ENCODE data around the gene ZNF239.
"Not testable (repeated sequence)": the region's sequence is repeated elsewhere in the genome, so short reads cannot be mapped to it uniquely, and the experiment has no call there.

Gene ZNF239

GRCh38 chr10:43601576-43601975, 27.2 kb upstream of the ZNF239 start:
- H3K4me1 ChIP-seq (ENCODE audit: control insufficient read depth, insufficient read depth, low read length); H3K9me3 ChIP-seq (ENCODE audit: control insufficient read depth, low read length): not testable (repeated sequence)
- 89 to 91% methylated on average over 5 of the region's 6 CpGs for WGBS, 2 experiments

GRCh38 chr10:43599333-43599732, 24.9 kb upstream of the ZNF239 start:
- H3K36me3 ChIP-seq (ENCODE audit: control insufficient read depth, insufficient read depth, low read length) = no peaks in the 10 kb centered on the region
- no peak overlapping the region for H3K4me3 ChIP-seq (ENCODE audit: insufficient read depth, low read depth, low read length)
- no peaks in the 10 kb centered on the region for H3K27me3 ChIP-seq (ENCODE audit: control insufficient read depth, insufficient read depth, low read length, poor library complexity, severe bottlenecking)
- H3K27ac ChIP-seq (ENCODE audit: insufficient read depth, low read depth, low read length, poor library complexity, severe bottlenecking) = no peak overlapping the region
- 76 to 84% methylated on average over 2 of the region's 2 CpGs for WGBS, 2 experiments
- no peaks in the 10 kb centered on the region for H3K4me1 ChIP-seq (ENCODE audit: control insufficient read depth, insufficient read depth, low read length)
- H3K9me3 ChIP-seq (ENCODE audit: control insufficient read depth, low read length) = no peaks in the 10 kb centered on the region

More at GRCh38 chr10:43601576-43601975, 27.2 kb upstream of the ZNF239 start:
- not testable (repeated sequence) for H3K27me3 ChIP-seq (ENCODE audit: control insufficient read depth, insufficient read depth, low read length, poor library complexity, severe bottlenecking); H3K36me3 ChIP-seq (ENCODE audit: control insufficient read depth, insufficient read depth, low read length); H3K4me3 ChIP-seq (ENCODE audit: insufficient read depth, low read depth, low read length); H3K27ac ChIP-seq (ENCODE audit: insufficient read depth, low read depth, low read length, poor library complexity, severe bottlenecking)

- no peaks in the 10 kb centered on the region for H3K36me3 ChIP-seq (ENCODE audit: control insufficient read depth, insufficient read depth, low read length)
- no peaks in the 10 kb centered on the region for H3K9me3 ChIP-seq (ENCODE audit: control insufficient read depth, low read length)
- no peaks in the 10 kb centered on the region for H3K27me3 ChIP-seq (ENCODE audit: control insufficient read depth, insufficient read depth, low read length, poor library complexity, severe bottlenecking)
- 78 to 90% methylated on average over 2 of the region's 2 CpGs for WGBS, 2 experiments
- no peak overlapping the region for H3K4me3 ChIP-seq (ENCODE audit: insufficient read depth, low read depth, low read length)
- H3K4me1 ChIP-seq (ENCODE audit: control insufficient read depth, insufficient read depth, low read length) = no peaks in the 10 kb centered on the region
- H3K27ac ChIP-seq (ENCODE audit: insufficient read depth, low read depth, low read length, poor library complexity, severe bottlenecking) = no peak overlapping the region
Measured at GRCh38 chr10:43598446-43598845, 24.0 kb upstream of the ZNF239 start.

GRCh38 chr10:43596546-43596945, 22.1 kb upstream of the ZNF239 start:
- Histone ChIP-seq H3K9me3 (ENCODE audit: control insufficient read depth, low read length) (no peaks in the 10 kb centered on the region), H3K27me3 (ENCODE audit: control insufficient read depth, insufficient read depth, low read length, poor library complexity, severe bottlenecking) (no peaks in the 10 kb centered on the region), H3K36me3 (ENCODE audit: control insufficient read depth, insufficient read depth, low read length) (no peaks in the 10 kb centered on the region), H3K4me3 (ENCODE audit: insufficient read depth, low read depth, low read length) (no peak overlapping the region), H3K27ac (ENCODE audit: insufficient read depth, low read depth, low read length, poor library complexity, severe bottlenecking) (no peak overlapping the region), H3K4me1 (ENCODE audit: control insufficient read depth, insufficient read depth, low read length) (no peaks in the 10 kb centered on the region)
- 94 to 97% methylated on average over 3 to 4 of the region's 4 CpGs for WGBS, 2 experiments

DNA sequence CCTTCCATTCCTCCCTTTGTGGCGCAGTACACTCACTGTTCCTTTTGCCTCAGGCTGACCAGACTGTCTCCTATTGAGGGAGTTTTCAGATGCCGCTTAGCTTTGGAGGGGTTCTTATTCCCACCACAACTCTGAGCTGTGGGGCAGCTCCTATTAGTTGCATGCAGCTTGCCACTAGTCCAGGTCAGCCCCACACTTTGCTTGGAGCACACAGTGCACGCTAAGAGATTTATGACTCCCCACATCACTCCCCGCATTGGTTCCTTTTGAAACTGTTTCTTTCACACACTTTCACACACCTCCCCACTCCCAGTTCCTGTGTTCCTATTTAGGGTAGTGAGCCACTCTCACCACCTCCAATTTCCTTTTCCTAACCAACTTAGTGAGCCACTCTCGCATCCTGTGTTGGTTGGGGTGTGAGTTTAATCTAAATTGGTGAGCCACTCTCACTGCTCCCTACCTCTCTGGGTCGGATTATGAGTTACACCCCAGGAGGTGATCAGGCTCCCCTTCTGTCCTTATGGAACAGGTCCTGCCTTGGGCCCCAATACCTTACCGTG, 21.4 kb upstream of the ZNF239 start:
- Histone ChIP-seq H3K27ac (ENCODE audit: insufficient read depth, low read depth, low read length, poor library complexity, severe bottlenecking) (no peak overlapping the region), H3K36me3 (ENCODE audit: control insufficient read depth, insufficient read depth, low read length) (no peaks in the 10 kb centered on the region), H3K4me1 (ENCODE audit: control insufficient read depth, insufficient read depth, low read length) (no peaks in the 10 kb centered on the region), H3K9me3 (ENCODE audit: control insufficient read depth, low read length) (no peaks in the 10 kb centered on the region), H3K27me3 (ENCODE audit: control insufficient read depth, insufficient read depth, low read length, poor library complexity, severe bottlenecking) (no peaks in the 10 kb centered on the region), H3K4me3 (ENCODE audit: insufficient read depth, low read depth, low read length) (no peak overlapping the region)
- 89 to 90% methylated on average over 6 of the region's 7 CpGs for WGBS, 2 experiments

GRCh38 chr10:43594944-43595589, 20.7 kb upstream of the ZNF239 start:
- no peaks in the 10 kb centered on the region for H3K9me3 ChIP-seq (ENCODE audit: control insufficient read depth, low read length)
- 74 to 79% methylated on average over 8 of the region's 8 CpGs for WGBS, 2 experiments
- no peaks in the 10 kb centered on the region for H3K36me3 ChIP-seq (ENCODE audit: control insufficient read depth, insufficient read depth, low read length)
- no peak overlapping the region for H3K4me3 ChIP-seq (ENCODE audit: insufficient read depth, low read depth, low read length)
- H3K4me1 ChIP-seq (ENCODE audit: control insufficient read depth, insufficient read depth, low read length) = no peaks in the 10 kb centered on the region
- H3K27me3 ChIP-seq (ENCODE audit: control insufficient read depth, insufficient read depth, low read length, poor library complexity, severe bottlenecking) = no peaks in the 10 kb centered on the region
- H3K27ac ChIP-seq (ENCODE audit: insufficient read depth, low read depth, low read length, poor library complexity, severe bottlenecking) = no peak overlapping the region

DNA sequence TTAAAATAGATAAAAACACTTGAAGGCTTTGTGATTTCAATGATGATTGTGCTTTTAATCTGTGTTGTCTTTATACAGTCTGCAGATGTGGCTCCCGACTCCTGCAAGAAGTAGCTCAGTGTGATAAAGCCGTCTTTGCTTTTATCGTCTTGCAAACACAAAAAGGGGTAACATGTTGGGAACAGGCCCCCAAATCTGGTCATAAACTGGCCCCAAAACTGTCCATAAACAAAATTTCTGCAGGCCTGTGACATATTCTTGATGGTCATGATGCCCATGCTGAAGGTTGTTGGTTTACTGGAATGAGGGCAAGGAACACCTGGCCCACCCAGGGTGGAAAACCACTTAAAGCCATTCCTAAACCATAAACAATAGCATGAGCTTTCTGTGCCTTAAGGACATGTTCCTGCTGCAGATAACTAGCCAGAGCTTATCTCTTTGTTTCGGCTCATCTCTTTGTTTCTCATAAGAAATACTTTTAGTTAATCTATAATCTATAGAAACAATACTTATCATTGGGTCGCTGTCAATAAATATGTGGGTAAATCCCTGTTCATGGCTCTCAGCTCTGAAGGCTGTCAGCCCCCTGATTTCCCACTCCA, 17.0 kb upstream of the ZNF239 start:
- no peaks in the 10 kb centered on the region for H3K27me3 ChIP-seq (ENCODE audit: control insufficient read depth, insufficient read depth, low read length, poor library complexity, severe bottlenecking)
- H3K9me3 ChIP-seq (ENCODE audit: control insufficient read depth, low read length) = no peaks in the 10 kb centered on the region
- no peaks in the 10 kb centered on the region for H3K36me3 ChIP-seq (ENCODE audit: control insufficient read depth, insufficient read depth, low read length)
- 81 to 88% methylated on average over 4 to 5 of the region's 5 CpGs for whole genome bisulfite sequencing, 2 experiments
- no peak overlapping the region for H3K4me3 ChIP-seq (ENCODE audit: insufficient read depth, low read depth, low read length)
- H3K27ac ChIP-seq (ENCODE audit: insufficient read depth, low read depth, low read length, poor library complexity, severe bottlenecking) = no peak overlapping the region
- H3K4me1 ChIP-seq (ENCODE audit: control insufficient read depth, insufficient read depth, low read length) = no peaks in the 10 kb centered on the region

- H3K27ac ChIP-seq (ENCODE audit: insufficient read depth, low read depth, low read length, poor library complexity, severe bottlenecking); H3K27me3 ChIP-seq (ENCODE audit: control insufficient read depth, insufficient read depth, low read length, poor library complexity, severe bottlenecking); H3K36me3 ChIP-seq (ENCODE audit: control insufficient read depth, insufficient read depth, low read length); H3K9me3 ChIP-seq (ENCODE audit: control insufficient read depth, low read length); H3K4me1 ChIP-seq (ENCODE audit: control insufficient read depth, insufficient read depth, low read length); H3K4me3 ChIP-seq (ENCODE audit: insufficient read depth, low read depth, low read length): not testable (repeated sequence)
- WGBS, 2 experiments = 93 to 97% methylated on average over 2 of the region's 3 CpGs
Measured at GRCh38 chr10:43586730-43587115, 12.3 kb upstream of the ZNF239 start.

- no peak overlapping the region for H3K27ac ChIP-seq (ENCODE audit: insufficient read depth, low read depth, low read length, poor library complexity, severe bottlenecking)
- no peaks in the 10 kb centered on the region for H3K27me3 ChIP-seq (ENCODE audit: control insufficient read depth, insufficient read depth, low read length, poor library complexity, severe bottlenecking)
- H3K9me3 ChIP-seq (ENCODE audit: control insufficient read depth, low read length) = no peaks in the 10 kb centered on the region
- no peaks in the 10 kb centered on the region for H3K36me3 ChIP-seq (ENCODE audit: control insufficient read depth, insufficient read depth, low read length)
- WGBS, 2 experiments = 83 to 86% methylated on average over 9 of the region's 9 CpGs
- no peaks in the 10 kb centered on the region for H3K4me1 ChIP-seq (ENCODE audit: control insufficient read depth, insufficient read depth, low read length)
- no peak overlapping the region for H3K4me3 ChIP-seq (ENCODE audit: insufficient read depth, low read depth, low read length)
Measured at GRCh38 chr10:43585981-43586729, 11.7 kb upstream of the ZNF239 start.

DNA sequence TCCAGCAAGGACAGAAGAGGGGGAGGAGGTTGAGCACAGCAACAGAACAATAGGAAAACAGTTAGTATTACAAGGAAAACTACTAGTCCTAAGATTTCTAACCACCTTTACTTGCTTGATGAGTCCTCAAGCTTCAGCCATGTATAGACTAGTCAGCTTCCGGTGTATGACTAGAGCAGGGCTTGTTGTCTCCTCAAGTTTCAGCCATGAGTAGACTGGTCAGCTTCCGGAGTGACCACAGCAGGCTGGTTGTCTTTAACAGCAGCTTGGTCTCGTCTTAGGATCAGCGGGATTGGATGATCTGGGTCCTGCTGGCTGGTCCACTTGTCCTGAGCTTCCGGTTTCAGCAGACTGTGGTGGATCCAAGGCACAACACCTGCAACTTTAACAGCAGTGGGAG, 10.6 kb upstream of the ZNF239 start:
- WGBS, 2 experiments = 89 to 91% methylated on average over 5 of the region's 5 CpGs
- H3K4me1 ChIP-seq (ENCODE audit: control insufficient read depth, insufficient read depth, low read length) = no peaks in the 10 kb centered on the region
- H3K4me3 ChIP-seq (ENCODE audit: insufficient read depth, low read depth, low read length) = no peak overlapping the region
- no peaks in the 10 kb centered on the region for H3K27me3 ChIP-seq (ENCODE audit: control insufficient read depth, insufficient read depth, low read length, poor library complexity, severe bottlenecking)
- no peaks in the 10 kb centered on the region for H3K9me3 ChIP-seq (ENCODE audit: control insufficient read depth, low read length)
- no peaks in the 10 kb centered on the region for H3K36me3 ChIP-seq (ENCODE audit: control insufficient read depth, insufficient read depth, low read length)
- H3K27ac ChIP-seq (ENCODE audit: insufficient read depth, low read depth, low read length, poor library complexity, severe bottlenecking) = no peak overlapping the region

Measured in ectodermal cell (in vitro differentiated cells).